Activated naive CD4-positive, alpha-beta T cell treated with anti-CD3 and anti-CD28 coated beads, Interleukin-2, amount 50 U/mL, for 24 hours (primary cell): ENCODE results near the gene GPR62.

Experiments
- H3K27ac Mint-ChIP-seq: one replicate; pipeline ENCODE4 v1.8.0; 2021; ENCODE audit warnings: mild to moderate bottlenecking, mixed read lengths
- H3K27me3 Mint-ChIP-seq: one replicate; pipeline ENCODE4 v1.8.0; 2021; ENCODE audit warnings: mixed read lengths
- H3K36me3 Mint-ChIP-seq: one replicate; pipeline ENCODE4 v1.8.0; 2021; ENCODE audit warnings: mixed read lengths
- H3K4me1 Mint-ChIP-seq: one replicate; pipeline ENCODE4 v1.8.0; 2021; ENCODE audit warnings: mixed read lengths
- H3K4me3 Mint-ChIP-seq: one replicate; pipeline ENCODE4 v1.8.0; 2021; ENCODE audit warnings: mild to moderate bottlenecking, mixed read lengths
- H3K9me3 Mint-ChIP-seq: one replicate; pipeline ENCODE4 v1.8.0; 2021; ENCODE audit warnings: mixed read lengths

Gene GPR62

DNA sequence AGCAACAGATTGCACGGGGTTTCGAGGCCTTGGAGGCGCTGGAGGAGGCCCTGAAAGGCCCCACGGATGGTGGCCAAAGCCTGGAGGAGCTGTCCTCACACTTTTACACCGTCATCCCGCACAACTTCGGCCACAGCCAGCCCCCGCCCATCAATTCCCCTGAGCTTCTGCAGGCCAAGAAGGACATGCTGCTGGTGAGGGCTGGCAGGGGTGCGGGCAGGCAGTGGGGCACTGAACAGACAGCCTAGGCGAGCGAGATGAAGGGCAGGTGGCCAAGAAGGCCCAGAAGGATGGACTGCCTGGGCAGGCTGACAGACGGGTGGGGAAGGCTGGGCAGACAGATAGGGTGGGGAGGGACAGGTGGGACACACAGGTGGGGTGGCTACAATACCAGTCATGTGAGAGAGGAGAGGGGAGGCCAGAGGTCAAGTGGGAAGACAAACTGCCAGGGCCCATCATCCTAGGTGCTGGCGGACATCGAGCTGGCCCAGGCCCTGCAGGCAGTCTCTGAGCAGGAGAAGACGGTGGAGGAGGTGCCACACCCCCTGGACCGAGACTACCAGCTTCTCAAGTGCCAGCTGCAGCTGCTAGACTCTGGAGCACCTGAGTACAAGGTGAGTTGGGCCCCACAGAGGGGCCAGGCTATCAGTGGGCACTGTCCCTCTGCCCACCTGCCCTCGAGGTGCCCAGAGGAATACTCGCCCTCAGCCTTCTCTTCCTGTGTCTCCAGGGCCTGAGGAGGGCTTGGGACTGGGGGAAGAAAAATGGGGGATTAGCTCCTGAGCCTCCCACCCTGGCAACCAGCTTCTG, 9.9 kb upstream of the GPR62 start:
- Mint-ChIP-seq H3K4me1 (peaks cover 14% of the 10 kb centered on the region), H3K27me3 (no peaks in the 10 kb centered on the region), H3K9me3 (no peaks in the 10 kb centered on the region), H3K36me3 (peaks cover 9% of the 10 kb centered on the region), H3K4me3 (no peak overlapping the region), H3K27ac (no peak overlapping the region)

DNA sequence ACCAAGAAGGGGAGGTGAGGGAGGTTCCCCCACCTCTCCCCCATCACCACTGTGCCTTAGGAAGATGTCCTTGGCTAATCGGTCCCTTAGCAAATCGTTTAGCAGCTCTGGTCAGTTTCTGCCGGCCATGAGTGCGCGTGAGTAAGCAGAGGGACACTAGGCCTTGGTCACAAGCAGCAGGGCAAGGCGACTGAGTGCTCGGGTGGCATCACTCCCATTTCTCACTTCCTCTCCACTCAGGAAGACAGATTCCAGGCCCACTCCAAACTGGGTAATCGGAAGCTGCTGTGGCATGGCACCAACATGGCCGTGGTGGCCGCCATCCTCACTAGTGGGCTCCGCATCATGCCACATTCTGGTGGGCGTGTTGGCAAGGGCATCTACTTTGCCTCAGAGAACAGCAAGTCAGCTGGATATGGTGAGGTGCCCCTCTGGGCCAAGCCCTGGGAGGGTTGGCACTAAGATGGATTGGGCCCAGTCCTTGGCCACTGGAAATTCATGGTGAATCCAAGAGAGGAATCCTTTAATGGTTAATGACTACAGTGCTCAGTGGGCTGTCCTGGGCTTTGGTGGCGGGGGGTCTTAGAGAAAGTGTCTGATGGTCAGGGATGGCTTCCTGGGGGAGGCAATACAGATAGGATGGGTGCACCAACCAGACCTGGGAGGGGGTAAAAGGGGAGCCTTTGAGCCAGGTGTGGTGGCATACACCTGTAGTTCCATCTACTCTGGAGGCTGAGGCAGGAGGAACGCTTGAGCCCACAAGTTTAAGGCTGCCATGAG, 9.1 kb upstream of the GPR62 start:
- Mint-ChIP-seq H3K36me3 (peaks cover 1% of the 10 kb centered on the region), H3K27ac (no peak overlapping the region), H3K4me1 (peaks cover 6% of the 10 kb centered on the region), H3K27me3 (no peaks in the 10 kb centered on the region), H3K4me3 (no peak overlapping the region), H3K9me3 (no peaks in the 10 kb centered on the region)

DNA sequence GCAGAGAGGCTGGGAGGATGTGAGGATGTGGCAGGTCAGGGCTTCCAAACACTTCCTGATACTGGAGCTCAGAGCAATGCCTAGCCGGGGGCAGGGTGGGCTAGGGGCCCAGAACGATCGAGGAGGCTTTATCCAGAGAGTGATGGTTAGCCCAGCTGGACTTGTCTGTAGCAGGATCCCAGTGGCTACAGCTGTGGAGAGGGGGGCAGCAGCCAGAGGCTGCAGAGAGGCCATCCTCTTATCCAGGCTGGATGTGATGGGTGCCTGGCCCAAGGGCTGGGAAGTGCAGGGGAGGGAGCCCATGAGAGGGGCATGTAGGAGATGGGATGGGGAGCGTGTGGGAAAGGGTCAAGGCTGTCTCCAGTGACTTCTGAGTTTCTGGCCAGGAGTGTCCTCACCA, 8.4 kb upstream of the GPR62 start:
- no peaks in the 10 kb centered on the region for H3K27me3 Mint-ChIP-seq
- H3K4me3 Mint-ChIP-seq, result no peak overlapping the region
- H3K9me3 Mint-ChIP-seq, result no peaks in the 10 kb centered on the region
- H3K36me3 Mint-ChIP-seq, result no peaks in the 10 kb centered on the region
- peaks cover 6% of the 10 kb centered on the region for H3K4me1 Mint-ChIP-seq
- no peak overlapping the region for H3K27ac Mint-ChIP-seq

DNA sequence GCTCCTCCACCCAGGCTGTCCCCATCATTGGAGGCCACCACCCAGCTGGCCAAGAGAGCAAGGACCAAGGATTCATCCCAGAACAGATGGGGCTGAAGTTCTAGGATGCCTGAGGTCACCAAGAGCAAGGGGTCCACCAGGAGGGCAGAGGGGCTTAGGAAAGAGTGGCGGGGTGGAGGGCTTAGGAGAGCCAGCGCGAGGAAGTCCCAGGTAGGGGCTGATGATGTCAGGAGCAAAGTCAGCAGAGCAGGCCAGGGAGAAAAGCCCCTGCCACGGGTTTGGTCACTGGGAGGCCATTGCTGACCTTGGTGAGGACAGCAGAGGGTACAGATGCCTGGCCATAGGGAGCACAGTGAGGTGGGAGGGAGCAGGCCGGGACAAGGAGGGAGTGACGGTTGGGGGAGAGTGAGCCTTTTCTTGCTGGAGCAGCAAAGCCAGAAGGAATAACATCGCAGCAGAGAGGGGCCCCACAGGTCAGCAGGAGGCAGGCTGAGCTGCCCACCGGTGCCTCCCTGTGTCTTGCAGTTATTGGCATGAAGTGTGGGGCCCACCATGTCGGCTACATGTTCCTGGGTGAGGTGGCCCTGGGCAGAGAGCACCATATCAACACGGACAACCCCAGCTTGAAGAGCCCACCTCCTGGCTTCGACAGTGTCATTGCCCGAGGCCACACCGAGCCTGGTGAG, 7.8 kb upstream of the GPR62 start:
- no peaks in the 10 kb centered on the region for H3K27me3 Mint-ChIP-seq
- no peak overlapping the region for H3K27ac Mint-ChIP-seq
- H3K36me3 Mint-ChIP-seq, result no peaks in the 10 kb centered on the region
- H3K4me3 Mint-ChIP-seq, result no peak overlapping the region
- H3K9me3 Mint-ChIP-seq, result no peaks in the 10 kb centered on the region
- peaks cover 6% of the 10 kb centered on the region for H3K4me1 Mint-ChIP-seq

DNA sequence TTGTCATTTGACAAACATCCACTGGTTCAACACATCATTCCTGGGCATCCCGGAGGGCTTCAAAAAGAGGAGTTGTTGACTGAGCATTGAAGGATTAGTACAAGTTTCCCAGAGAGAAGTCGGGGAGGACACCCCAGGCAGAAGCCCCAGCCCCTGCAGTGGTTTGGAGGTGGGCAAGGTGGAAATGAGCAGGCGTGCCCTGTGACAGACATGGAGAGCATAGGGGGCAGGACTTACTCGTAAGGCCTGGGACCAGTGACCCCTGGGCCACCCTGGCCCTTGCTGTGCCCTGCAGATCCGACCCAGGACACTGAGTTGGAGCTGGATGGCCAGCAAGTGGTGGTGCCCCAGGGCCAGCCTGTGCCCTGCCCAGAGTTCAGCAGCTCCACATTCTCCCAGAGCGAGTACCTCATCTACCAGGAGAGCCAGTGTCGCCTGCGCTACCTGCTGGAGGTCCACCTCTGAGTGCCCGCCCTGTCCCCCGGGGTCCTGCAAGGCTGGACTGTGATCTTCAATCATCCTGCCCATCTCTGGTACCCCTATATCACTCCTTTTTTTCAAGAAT, 7.1 kb upstream of the GPR62 start:
- Mint-ChIP-seq H3K4me3 (no peak overlapping the region), H3K27me3 (peaks cover 1% of the 10 kb centered on the region), H3K27ac (no peak overlapping the region), H3K9me3 (no peaks in the 10 kb centered on the region), H3K36me3 (no peaks in the 10 kb centered on the region), H3K4me1 (no peaks in the 10 kb centered on the region)

DNA sequence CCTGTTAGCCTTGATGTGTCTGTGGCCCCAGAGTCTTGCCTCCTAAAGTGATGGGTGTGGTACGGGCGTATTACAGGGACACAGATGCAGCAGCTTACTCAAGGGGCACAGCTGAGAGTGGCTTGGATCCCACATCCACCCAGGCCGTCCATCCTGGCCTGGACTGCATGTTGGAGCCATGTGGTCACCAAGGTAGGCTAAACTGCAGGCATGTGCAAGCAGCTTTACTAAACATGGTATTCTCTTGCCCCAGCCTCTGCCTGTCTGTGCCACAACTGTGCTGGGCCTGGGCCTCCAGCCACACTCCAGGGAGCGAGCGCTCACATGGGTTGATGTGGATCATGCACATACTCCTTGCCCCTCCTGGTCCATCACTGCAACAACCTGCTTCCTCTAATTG, 6.1 kb upstream of the GPR62 start:
- peaks cover 8% of the 10 kb centered on the region for H3K27me3 Mint-ChIP-seq
- H3K4me3 Mint-ChIP-seq, result no peak overlapping the region
- no peaks in the 10 kb centered on the region for H3K36me3 Mint-ChIP-seq
- no peaks in the 10 kb centered on the region for H3K4me1 Mint-ChIP-seq
- H3K9me3 Mint-ChIP-seq, result no peaks in the 10 kb centered on the region
- H3K27ac Mint-ChIP-seq, result no peak overlapping the region

DNA sequence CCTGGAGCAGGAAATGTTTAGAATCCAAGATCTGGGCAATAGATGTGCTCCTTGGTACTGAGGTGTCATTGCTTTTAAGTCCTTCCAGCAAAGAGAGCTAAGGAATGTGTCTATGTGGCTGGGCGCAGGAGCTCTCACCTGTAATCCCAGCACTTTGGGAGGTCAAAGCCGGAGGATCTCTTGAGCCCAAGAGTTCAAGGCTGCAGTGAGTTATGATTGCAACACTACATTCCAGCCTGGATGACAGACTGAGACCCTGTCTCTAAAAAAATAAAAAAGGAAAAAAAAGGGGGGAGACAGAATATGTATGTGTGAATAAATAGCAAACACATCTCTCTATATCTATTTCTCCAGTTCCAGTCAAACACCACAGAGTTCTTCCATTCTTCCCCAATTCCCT, 4.3 kb upstream of the GPR62 start:
- peaks cover 8% of the 10 kb centered on the region for H3K27me3 Mint-ChIP-seq
- H3K9me3 Mint-ChIP-seq, result no peaks in the 10 kb centered on the region
- H3K4me3 Mint-ChIP-seq, result no peak overlapping the region
- no peak overlapping the region for H3K27ac Mint-ChIP-seq
- H3K4me1 Mint-ChIP-seq, result no peaks in the 10 kb centered on the region
- no peaks in the 10 kb centered on the region for H3K36me3 Mint-ChIP-seq

DNA sequence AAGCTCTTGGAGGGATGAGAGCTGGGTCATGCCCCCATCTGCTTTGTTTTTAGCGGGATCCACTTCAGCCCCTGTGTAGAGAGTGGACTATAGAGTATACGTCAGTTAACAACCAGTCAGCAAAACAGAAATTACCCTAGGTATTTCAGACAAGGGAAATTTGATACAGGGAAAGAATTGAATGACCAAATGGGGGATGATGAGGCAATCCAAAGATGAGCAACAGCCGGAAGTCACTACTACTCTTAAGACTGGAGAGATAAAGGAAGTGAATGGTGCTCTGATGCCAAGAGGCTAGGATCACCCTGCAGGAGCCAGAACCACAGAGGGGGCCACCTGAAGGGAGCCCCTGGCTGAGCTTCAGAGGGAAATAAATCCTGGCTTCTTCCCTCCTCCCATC, 1.7 kb upstream of the GPR62 start:
- Mint-ChIP-seq H3K9me3 (no peaks in the 10 kb centered on the region), H3K27ac (no peak overlapping the region), H3K27me3 (peaks cover 9% of the 10 kb centered on the region), H3K36me3 (peaks cover 2% of the 10 kb centered on the region), H3K4me3 (no peak overlapping the region), H3K4me1 (no peaks in the 10 kb centered on the region)

DNA sequence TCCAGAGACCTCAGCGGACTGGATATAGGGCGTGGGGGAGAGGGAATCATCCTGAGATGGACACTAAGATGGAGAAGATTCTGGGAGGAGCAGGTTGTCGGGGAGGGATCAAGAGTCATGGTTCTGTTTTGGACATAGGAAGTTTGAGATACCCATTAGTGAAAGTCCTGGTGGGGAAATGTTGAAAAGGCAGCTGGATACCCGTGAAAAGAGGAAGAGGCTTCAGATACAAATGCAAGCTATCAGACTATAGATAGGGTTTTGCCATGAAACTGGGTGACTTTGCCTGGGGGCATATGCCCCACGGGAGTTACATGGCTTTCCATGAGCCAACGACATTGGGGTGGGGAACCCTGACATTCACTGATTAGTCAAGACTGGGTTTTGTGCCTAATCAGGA, 1.1 kb upstream of the GPR62 start:
- H3K27me3 Mint-ChIP-seq, result peaks cover 9% of the 10 kb centered on the region

DNA sequence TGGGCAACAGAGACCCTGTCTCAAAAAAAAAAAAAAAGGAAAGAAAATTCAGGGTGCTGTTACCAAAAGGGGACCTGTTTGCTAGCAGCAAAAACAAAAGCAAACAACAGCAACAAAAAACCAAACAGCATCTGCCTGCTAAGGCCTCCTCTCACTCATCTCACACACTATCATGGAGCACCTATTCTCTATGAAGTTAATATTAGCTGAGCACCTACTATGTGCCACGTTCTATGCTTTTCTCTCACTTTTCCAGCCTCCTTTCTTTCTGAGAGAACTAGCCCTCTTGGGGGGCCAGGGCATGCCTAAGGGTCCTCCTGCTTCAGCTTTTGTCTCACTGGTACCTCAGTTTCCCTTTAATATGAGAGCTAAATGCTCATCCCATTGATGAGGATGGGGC, 468 bp upstream of the GPR62 start:
- Mint-ChIP-seq H3K27me3 (peaks cover 9% of the 10 kb centered on the region), H3K9me3 (no peaks in the 10 kb centered on the region), H3K4me1 (no peaks in the 10 kb centered on the region), H3K36me3 (peaks cover 2% of the 10 kb centered on the region), H3K27ac (no peak overlapping the region), H3K4me3 (no peak overlapping the region)

More for the DNA sequence above, 1.1 kb upstream of the GPR62 start:
- Mint-ChIP-seq H3K4me3 (no peak overlapping the region), H3K27ac (no peak overlapping the region), H3K4me1 (no peaks in the 10 kb centered on the region), H3K36me3 (peaks cover 2% of the 10 kb centered on the region), H3K9me3 (no peaks in the 10 kb centered on the region)

DNA sequence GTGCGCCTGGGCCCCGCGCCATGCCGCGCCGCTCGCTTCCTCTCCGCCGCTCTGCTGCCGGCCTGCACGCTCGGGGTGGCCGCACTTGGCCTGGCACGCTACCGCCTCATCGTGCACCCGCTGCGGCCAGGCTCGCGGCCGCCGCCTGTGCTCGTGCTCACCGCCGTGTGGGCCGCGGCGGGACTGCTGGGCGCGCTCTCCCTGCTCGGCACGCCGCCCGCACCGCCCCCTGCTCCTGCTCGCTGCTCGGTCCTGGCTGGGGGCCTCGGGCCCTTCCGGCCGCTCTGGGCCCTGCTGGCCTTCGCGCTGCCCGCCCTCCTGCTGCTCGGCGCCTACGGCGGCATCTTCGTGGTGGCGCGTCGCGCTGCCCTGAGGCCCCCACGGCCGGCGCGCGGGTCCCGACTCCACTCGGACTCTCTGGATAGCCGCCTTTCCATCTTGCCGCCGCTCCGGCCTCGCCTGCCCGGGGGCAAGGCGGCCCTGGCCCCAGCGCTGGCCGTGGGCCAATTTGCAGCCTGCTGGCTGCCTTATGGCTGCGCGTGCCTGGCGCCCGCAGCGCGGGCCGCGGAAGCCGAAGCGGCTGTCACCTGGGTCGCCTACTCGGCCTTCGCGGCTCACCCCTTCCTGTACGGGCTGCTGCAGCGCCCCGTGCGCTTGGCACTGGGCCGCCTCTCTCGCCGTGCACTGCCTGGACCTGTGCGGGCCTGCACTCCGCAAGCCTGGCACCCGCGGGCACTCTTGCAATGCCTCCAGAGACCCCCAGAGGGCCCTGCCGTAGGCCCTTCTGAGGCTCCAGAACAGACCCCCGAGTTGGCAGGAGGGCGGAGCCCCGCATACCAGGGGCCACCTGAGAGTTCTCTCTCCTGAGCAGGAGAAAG, 951 bp downstream of the GPR62 start:
- Mint-ChIP-seq H3K4me3 (peak overlapping the region; percentile 49), H3K4me1 (no peaks in the 10 kb centered on the region), H3K27ac (no peak overlapping the region), H3K27me3 (peaks cover 9% of the 10 kb centered on the region), H3K36me3 (peaks cover 2% of the 10 kb centered on the region), H3K9me3 (no peaks in the 10 kb centered on the region)

DNA sequence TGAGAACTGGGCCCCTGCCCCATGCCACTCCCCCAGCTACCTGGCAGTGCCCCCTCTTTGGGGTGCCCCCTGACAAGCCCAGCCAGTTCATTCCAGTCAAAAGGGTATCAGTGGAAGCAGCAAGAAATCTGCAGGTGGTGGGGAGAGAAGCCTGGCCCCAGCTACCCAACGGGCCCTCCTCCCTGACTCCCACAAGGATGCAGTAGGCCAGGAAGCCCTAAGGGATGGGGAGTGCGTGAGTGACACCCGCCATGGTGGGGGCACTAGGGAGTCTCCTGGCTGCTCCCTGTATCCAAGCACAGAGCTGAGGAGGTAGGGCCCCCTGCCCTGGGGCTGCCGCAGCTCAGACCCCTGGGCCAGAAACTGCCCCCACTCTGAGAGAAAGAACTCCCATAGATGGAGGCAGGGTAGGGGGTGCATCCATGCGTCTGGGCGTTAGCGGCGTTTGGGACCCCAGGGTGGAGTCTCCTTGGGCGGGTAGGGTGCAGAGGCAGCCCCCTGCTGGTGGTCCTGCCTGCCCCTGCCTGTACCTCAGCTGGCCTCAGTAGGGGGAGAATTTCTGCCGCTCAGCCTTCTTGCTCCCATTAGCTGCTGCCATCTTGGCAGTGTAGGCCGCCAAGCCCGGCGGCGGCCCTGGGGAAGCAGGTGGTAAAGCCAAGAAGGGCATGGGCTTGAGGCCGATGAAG, 2.5 kb downstream of the GPR62 start:
- Mint-ChIP-seq H3K36me3 (peaks cover 2% of the 10 kb centered on the region), H3K27me3 (peaks cover 9% of the 10 kb centered on the region), H3K4me1 (no peaks in the 10 kb centered on the region), H3K27ac (no peak overlapping the region), H3K4me3 (no peak overlapping the region), H3K9me3 (no peaks in the 10 kb centered on the region)

DNA sequence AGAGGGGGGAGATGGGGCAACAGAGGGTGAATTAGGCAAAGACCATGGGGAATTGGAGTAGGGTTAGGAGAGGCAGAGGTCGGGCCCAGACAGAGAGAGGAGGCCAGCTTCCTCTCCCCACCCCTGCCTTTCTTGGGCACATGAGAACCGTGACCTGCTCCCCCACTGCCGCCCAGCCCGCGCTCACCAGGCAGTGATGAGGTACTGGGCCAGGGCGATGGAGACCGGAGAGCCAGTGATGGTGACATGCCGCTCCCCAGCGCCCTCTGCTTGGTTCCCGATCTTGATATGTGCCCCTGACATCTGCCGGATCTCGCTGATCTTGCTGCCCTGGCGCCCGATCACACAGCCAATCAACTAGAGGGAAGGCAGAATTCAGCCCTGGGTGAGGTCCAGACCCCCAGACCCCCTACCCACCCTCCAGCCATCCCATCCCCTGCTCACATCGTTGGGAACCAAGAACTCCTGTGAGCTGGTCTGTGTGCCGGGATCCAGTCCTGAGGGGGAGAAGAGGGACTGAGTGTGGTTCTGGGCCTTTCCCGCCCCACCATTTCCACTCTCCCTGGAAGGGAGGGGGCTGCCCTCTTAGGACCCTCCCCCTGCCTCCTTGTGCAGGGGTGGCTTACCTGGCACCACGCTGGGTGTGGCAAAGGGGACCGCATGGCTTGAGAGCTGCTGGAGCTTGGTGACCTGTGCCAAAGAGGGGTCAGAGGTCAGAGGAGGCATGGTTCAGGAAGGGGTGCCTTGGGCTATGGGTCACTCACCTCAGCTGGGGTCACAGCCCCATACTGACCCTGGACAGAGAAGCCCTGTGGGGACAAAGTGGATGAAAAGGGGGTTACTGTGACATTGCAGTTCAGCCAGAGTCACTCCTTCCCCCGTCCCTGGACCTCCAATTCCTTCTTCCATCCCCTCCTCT, 3.7 kb downstream of the GPR62 start:
- Mint-ChIP-seq H3K27ac (no peak overlapping the region), H3K9me3 (no peaks in the 10 kb centered on the region), H3K4me1 (no peaks in the 10 kb centered on the region), H3K4me3 (no peak overlapping the region), H3K27me3 (peaks cover 4% of the 10 kb centered on the region), H3K36me3 (peaks cover 2% of the 10 kb centered on the region)

DNA sequence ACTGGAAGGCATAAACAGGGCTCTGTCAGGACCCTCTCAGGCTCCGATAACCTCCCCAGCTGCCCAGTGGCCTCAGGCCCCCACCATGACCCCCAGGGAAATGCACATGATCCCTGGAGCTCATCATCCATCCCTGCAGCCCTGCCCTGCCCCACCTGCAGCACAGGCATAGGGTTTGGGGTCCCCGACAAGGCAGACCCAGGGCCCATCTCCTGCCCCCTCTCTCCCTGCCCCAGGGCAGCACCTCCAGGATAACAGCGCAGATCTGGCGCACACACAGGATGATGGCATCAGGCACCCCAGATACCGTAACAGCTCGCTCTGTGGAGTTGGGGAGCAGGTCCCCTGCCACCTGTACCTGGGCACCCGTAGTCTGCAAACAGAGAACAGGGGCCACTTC, 4.5 kb downstream of the GPR62 start:
- Mint-ChIP-seq H3K36me3 (peaks cover 2% of the 10 kb centered on the region), H3K4me1 (no peaks in the 10 kb centered on the region), H3K9me3 (no peaks in the 10 kb centered on the region), H3K27me3 (peaks cover 1% of the 10 kb centered on the region), H3K4me3 (no peak overlapping the region), H3K27ac (no peak overlapping the region)
